ENCODE results near the gene BTBD18. TPM values are rescaled to one million over a fixed set of nuclear protein-coding genes. Genes with fewer than 3 reads are reported as not detected.

Gene BTBD18
- polyA plus RNA-seq, 1 donor (not counting 4 experiments of a cell fraction or from before 2014, with no cell fraction given): not detected

DNA sequence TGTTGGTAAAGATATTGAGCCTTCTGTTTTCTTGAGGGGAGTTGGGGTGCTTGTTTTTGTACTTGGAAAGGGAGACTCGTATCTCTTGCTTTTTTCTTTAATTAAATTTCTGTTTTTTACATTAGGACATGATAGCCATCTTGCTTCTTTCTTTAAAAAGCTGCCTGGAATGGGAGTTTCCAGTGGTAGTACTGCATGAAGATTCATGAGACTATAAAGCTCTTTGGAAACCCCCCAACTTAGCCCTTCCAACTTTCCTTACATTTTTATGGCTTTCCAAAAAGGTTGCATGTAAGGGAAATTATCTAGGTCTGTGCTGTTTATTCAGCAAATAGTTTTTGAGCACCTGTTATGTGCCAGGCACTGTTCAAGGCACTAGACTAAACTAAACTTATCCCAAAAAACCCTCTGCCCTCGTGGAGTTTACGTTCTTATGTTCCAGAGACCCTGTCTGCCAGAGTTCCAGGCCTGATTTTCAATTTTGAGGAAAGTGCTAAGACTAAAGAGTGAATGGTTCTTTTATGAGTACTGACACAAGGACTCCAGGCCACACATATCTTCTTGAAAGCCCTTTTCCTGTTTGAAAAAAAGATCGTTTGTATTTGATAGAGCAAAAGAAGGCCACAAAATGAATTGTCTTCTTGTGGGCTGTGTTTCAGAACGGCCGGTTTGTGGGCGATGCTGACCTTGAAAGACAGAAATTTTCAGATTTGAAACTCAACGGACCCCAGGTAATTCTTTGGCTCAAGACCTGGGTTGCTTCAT, 41.9 kb upstream of the BTBD18 start:
- no peak for FAIRE-seq
- Histone ChIP-seq H3K27me3 (ENCODE audit: control insufficient read depth, extremely low read depth, insufficient read depth, low read length) (no peaks in the 10 kb centered on the region), H3K27ac (ENCODE audit: control insufficient read depth, insufficient read depth, low read length) (peak overlapping the region; percentile 66), H3K9me3 (ENCODE audit: control insufficient read depth, low read depth, low read length) (no peaks in the 10 kb centered on the region), H3K36me3 (ENCODE audit: control insufficient read depth in 2 of 2, extremely low read depth in 1 of 2, insufficient read depth in 2 of 2, low read length in 2 of 2) (peaks cover 22 to 29% of the 10 kb centered on the region in 2 experiments), H3K79me2 (ENCODE audit: control insufficient read depth, insufficient read depth, low read length) (peaks cover 89% of the 10 kb centered on the region), H4K20me1 (ENCODE audit: control insufficient read depth, extremely low read depth, insufficient read depth, low read length) (peaks cover 5% of the 10 kb centered on the region), H3K9me1 (ENCODE audit: control insufficient read depth, extremely low read depth, insufficient read depth, low read length) (no peaks in the 10 kb centered on the region), H3K4me1 (ENCODE audit: control insufficient read depth, extremely low read depth, insufficient read depth, low read length) (peaks cover 41% of the 10 kb centered on the region), H3K4me2 (ENCODE audit: control insufficient read depth, extremely low read depth, insufficient read depth, low read depth, low read length) (no peak overlapping the region), H3K9ac (ENCODE audit: control insufficient read depth, extremely low read depth, insufficient read depth, low read length) (no peak overlapping the region), H3K4me3 (ENCODE audit: control insufficient read depth in 2 of 3, extremely low read depth in 1 of 3, insufficient read depth in 2 of 3, low read depth in 1 of 3, low read length in 3 of 3) (no peak overlapping the region), H2AFZ (ENCODE audit: control insufficient read depth, low read length) (no peak overlapping the region)
- no peak for DNase-seq (ENCODE audit: low read depth, low spot score)
- dilution Hi-C loops (cut with MboI; ENCODE audit: extremely low pct_ligation_motif_present, low sequenced_read_pairs): no loop called here
- TF ChIP-seq EZH2 (IDR thresholded peaks at IDR 0.05; ENCODE audit: low read length): no peak
- TF ChIP-seq CTCF (optimal IDR thresholded peaks at IDR 0.05 in 1 of 3, IDR thresholded peaks at IDR 0.05 in 1 of 3, conservative IDR thresholded peaks at IDR 0.05 in 1 of 3; ENCODE audit: extremely low read depth in 1 of 3, insufficient read depth in 2 of 3, low read length in 3 of 3): no peak

DNA sequence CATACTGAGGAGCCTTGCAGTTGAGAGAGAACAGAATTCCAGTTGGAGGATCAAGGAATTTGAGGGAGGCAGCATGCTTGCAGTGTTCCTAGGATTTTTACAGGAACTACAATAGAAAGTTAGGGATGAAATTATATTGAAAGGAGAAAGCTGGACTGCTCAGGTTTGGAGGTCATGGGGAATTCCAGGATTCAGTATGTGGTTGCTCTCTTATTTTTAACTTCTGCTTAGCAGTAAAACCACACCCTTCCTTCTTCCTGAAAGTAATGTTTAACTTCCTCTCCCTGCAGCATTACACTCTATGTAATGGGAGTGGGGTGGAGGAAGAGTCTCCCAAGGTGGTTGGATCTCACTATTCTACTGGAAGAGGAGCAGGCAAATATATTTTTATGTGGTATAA, 41.3 kb upstream of the BTBD18 start:
- no peaks in the 10 kb centered on the region for H3K27me3 ChIP-seq (ENCODE audit: control insufficient read depth, extremely low read depth, insufficient read depth, low read length)
- no peaks in the 10 kb centered on the region for H3K9me3 ChIP-seq (ENCODE audit: control insufficient read depth, low read depth, low read length)
- H3K4me2 ChIP-seq (ENCODE audit: control insufficient read depth, extremely low read depth, insufficient read depth, low read depth, low read length): peak overlapping the region; percentile 67
- peak overlapping the region; percentile 66 for H3K27ac ChIP-seq (ENCODE audit: control insufficient read depth, insufficient read depth, low read length)
- TF ChIP-seq EZH2 (IDR thresholded peaks at IDR 0.05; ENCODE audit: low read length) (no peak), CTCF (optimal IDR thresholded peaks at IDR 0.05 in 1 of 3, IDR thresholded peaks at IDR 0.05 in 1 of 3, conservative IDR thresholded peaks at IDR 0.05 in 1 of 3; ENCODE audit: extremely low read depth in 1 of 3, insufficient read depth in 2 of 3, low read length in 3 of 3) (no peak)
- peaks cover 5% of the 10 kb centered on the region for H4K20me1 ChIP-seq (ENCODE audit: control insufficient read depth, extremely low read depth, insufficient read depth, low read length)
- H3K4me3 ChIP-seq (ENCODE audit: control insufficient read depth in 2 of 3, extremely low read depth in 1 of 3, insufficient read depth in 2 of 3, low read depth in 1 of 3, low read length in 3 of 3): no peak overlapping the region
- peaks cover 22 to 26% of the 10 kb centered on the region in 2 experiments for H3K36me3 ChIP-seq (ENCODE audit: control insufficient read depth in 2 of 2, extremely low read depth in 1 of 2, insufficient read depth in 2 of 2, low read length in 2 of 2)
- H3K79me2 ChIP-seq (ENCODE audit: control insufficient read depth, insufficient read depth, low read length): peaks cover 90% of the 10 kb centered on the region
- DNase-seq (ENCODE audit: low read depth, low spot score) (no peak), FAIRE-seq (peak; percentile 61)
- peak overlapping the region; percentile 41 for H3K9ac ChIP-seq (ENCODE audit: control insufficient read depth, extremely low read depth, insufficient read depth, low read length)
- no peak overlapping the region for H2AFZ ChIP-seq (ENCODE audit: control insufficient read depth, low read length)
- H3K4me1 ChIP-seq (ENCODE audit: control insufficient read depth, extremely low read depth, insufficient read depth, low read length): peaks cover 41% of the 10 kb centered on the region
- H3K9me1 ChIP-seq (ENCODE audit: control insufficient read depth, extremely low read depth, insufficient read depth, low read length): no peaks in the 10 kb centered on the region
- dilution Hi-C loops (cut with MboI; ENCODE audit: extremely low pct_ligation_motif_present, low sequenced_read_pairs): no loop called here

Measured in keratinocyte (primary cell).